DND-41 (cell line): Measurements from ENCODE around the gene PTPN3.

Experiments used
- ATAC-seq: fragments of 200-7000 bp; cut with Tn5 transposase; 3 replicates; pipeline ENCODE4 v1.9.1; 2021; ENCODE audit warnings: low read depth; ENCODE audit not compliant: insufficient read depth
- DNase-seq: peaks from one replicate; pipeline ENCODE4 v3.0.0-alpha.2; 2020
- H2AFZ ChIP-seq: 2 replicates; pipeline ENCODE4 v1.6.0; 2012; ENCODE audit warnings: low read depth, low read length
- H3K27ac ChIP-seq: 2 replicates; pipeline ENCODE4 v1.5.1; 2012; ENCODE audit warnings: low read length, inconsistent platforms
- H3K27me3 ChIP-seq: fragments of 200-600 bp; sonication (generic); 2 replicates; pipeline ENCODE4 v1.6.0; 2012; ENCODE audit warnings: low read length, mild to moderate bottlenecking, inconsistent platforms; ENCODE audit not compliant: insufficient read depth, poor library complexity
- H3K36me3 ChIP-seq: 2 replicates; pipeline ENCODE4 v1.5.1; 2012; ENCODE audit warnings: low read length, inconsistent platforms; ENCODE audit not compliant: insufficient read depth
- H3K4me1 ChIP-seq: 2 replicates; pipeline ENCODE4 v1.5.1; 2012; ENCODE audit warnings: mild to moderate bottlenecking, low read length; ENCODE audit not compliant: insufficient read depth
- H3K4me2 ChIP-seq: 2 replicates; pipeline ENCODE4 v1.6.0; 2012; ENCODE audit warnings: mild to moderate bottlenecking, moderate library complexity, low read length, inconsistent platforms; ENCODE audit not compliant: insufficient read depth
- H3K4me3 ChIP-seq, 2 experiments: fragments of 200-600 bp in 1 of 2; shearing (Covaris generic) in 1 of 2; 2 replicates each; pipeline ENCODE4 v1.5.1; 2012 to 2016; ENCODE audit warnings: inconsistent platforms in 2 of 2, low read length in 2 of 2, mild to moderate bottlenecking in 2 of 2, low read depth in 1 of 2, moderate library complexity in 1 of 2
- H3K79me2 ChIP-seq: 2 replicates; pipeline ENCODE4 v1.6.0; 2012; ENCODE audit warnings: low read length, inconsistent platforms; ENCODE audit not compliant: insufficient read depth
- H3K9ac ChIP-seq: 2 replicates; pipeline ENCODE4 v1.6.0; 2012; ENCODE audit warnings: low read depth, mild to moderate bottlenecking, inconsistent platforms, low read length, moderate library complexity
- H3K9me3 ChIP-seq: 2 replicates; pipeline ENCODE4 v1.5.1; 2012; ENCODE audit warnings: low read length, moderate library complexity, mild to moderate bottlenecking, inconsistent platforms; ENCODE audit not compliant: insufficient read depth, severe bottlenecking
- H4K20me1 ChIP-seq: 2 replicates; pipeline ENCODE4 v1.6.0; 2012; ENCODE audit warnings: low read length; ENCODE audit not compliant: insufficient read depth
- EZH2 ChIP-seq: IDR thresholded peaks from 3 replicates; pipeline ENCODE4 v1.6.1; 2012; ENCODE audit warnings: borderline replicate concordance, low read depth, mild to moderate bottlenecking, moderate library complexity, low read length, inconsistent platforms; ENCODE audit not compliant: severe bottlenecking
- TF ChIP-seq, protein P1 (sequence below): IDR thresholded peaks from 2 replicates; pipeline ENCODE4 v1.5.1; 2012; ENCODE audit warnings: borderline replicate concordance, low read length, moderate library complexity, mild to moderate bottlenecking; ENCODE audit not compliant: poor library complexity, severe bottlenecking; ENCODE audit errors: extremely low read depth

PTPN3 gene

DNA sequence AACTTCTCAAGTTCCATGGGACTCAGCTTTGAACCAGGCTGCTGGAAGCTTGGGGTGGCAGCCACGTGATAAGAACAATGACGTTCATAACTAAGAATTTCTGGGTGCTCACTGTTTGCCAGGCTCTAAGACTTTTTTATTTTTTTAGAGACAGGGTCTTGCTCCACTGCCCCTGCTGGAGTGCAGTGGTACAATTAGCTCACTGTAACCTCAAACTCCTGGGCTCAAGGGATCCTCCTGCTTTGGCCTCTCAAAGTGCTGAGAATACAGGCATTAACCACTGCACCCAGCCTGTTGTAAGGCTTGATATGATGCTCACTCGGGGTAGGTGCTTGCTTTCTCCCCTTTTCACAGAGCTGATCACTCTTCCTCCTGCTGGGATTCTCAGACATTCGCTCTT lies 38.7 kb downstream of the PTPN3 start:
- 0 out of 2 replicates have a peak overlapping the region, but pooled peaks have one; percentile 41 for H3K4me2 ChIP-seq
- ATAC-seq = peak; percentile 17; the same call in 1 of the 3 replicates

DNA sequence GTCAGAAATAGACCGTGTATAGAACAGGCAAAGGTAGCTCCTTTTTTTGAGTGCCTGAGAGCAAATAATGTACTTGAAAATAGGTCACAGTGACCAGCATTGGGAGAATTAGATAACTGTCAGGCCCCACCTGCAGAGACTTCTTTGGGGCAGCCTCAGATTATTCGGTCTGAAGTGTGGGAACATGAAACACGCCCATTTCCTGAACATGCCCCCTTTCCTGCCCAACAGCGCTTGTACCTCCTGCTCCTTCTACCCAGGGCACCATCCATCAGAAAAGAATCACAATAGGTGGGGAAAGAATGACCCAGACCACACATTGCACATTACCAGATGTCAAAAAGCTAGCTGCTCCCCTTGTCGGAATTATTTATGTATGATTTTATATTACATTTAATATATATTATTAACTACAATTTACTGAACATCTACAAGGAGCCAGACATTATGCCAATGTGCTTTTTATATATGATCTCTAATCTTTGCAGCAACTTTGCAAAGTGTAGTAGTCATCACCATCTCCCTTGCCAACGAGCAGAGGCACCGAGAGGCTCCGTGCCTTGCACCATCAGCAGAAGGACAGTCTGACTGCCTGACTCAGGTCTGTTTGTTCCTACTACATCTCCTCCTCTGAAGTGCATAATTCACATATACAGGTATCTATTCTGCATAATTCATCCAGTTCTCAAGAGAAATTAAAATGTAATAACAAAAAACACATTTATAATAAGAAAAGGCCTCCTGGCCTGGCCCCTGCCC lies 39.5 kb downstream of the PTPN3 start:
- peak overlapping the region; percentile 59 for H3K9ac ChIP-seq
- TF ChIP-seq EZH2 = no peak
- TF ChIP-seq, protein P1, sequence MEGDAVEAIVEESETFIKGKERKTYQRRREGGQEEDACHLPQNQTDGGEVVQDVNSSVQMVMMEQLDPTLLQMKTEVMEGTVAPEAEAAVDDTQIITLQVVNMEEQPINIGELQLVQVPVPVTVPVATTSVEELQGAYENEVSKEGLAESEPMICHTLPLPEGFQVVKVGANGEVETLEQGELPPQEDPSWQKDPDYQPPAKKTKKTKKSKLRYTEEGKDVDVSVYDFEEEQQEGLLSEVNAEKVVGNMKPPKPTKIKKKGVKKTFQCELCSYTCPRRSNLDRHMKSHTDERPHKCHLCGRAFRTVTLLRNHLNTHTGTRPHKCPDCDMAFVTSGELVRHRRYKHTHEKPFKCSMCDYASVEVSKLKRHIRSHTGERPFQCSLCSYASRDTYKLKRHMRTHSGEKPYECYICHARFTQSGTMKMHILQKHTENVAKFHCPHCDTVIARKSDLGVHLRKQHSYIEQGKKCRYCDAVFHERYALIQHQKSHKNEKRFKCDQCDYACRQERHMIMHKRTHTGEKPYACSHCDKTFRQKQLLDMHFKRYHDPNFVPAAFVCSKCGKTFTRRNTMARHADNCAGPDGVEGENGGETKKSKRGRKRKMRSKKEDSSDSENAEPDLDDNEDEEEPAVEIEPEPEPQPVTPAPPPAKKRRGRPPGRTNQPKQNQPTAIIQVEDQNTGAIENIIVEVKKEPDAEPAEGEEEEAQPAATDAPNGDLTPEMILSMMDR = no peak
- peak; percentile 79 for DNase-seq
- H3K4me2 ChIP-seq = peak overlapping the region; percentile 41
- H3K27ac ChIP-seq = peak overlapping the region; percentile 98
- no peaks in the 10 kb centered on the region for H3K79me2 ChIP-seq
- no peaks in the 10 kb centered on the region for H3K36me3 ChIP-seq
- H4K20me1 ChIP-seq = no peaks in the 10 kb centered on the region
- H3K4me3 ChIP-seq = peak overlapping the region in 1 of 2 experiments; percentile 31; a peak in 2 of 4 replicates
- H3K27me3 ChIP-seq = no peaks in the 10 kb centered on the region
- peaks cover 89% of the 10 kb centered on the region for H3K4me1 ChIP-seq
- peak; percentile 83 for ATAC-seq
- H2AFZ ChIP-seq = no peak overlapping the region
- H3K9me3 ChIP-seq = no peaks in the 10 kb centered on the region

More for the DNA sequence above, 38.7 kb downstream of the PTPN3 start:
- Histone ChIP-seq H3K27ac (peak overlapping the region; percentile 98), H3K27me3 (no peaks in the 10 kb centered on the region), H3K36me3 (no peaks in the 10 kb centered on the region), H3K79me2 (no peaks in the 10 kb centered on the region), H3K4me1 (peaks cover 89% of the 10 kb centered on the region), H3K9ac (peak overlapping the region; percentile 20), H2AFZ (no peak overlapping the region), H3K9me3 (no peaks in the 10 kb centered on the region), H4K20me1 (no peaks in the 10 kb centered on the region), H3K4me3 (no peak overlapping the region)
- DNase-seq = peak; percentile 40
- no peak for TF ChIP-seq EZH2
- TF ChIP-seq, protein P1 = peak; percentile 39

DNA sequence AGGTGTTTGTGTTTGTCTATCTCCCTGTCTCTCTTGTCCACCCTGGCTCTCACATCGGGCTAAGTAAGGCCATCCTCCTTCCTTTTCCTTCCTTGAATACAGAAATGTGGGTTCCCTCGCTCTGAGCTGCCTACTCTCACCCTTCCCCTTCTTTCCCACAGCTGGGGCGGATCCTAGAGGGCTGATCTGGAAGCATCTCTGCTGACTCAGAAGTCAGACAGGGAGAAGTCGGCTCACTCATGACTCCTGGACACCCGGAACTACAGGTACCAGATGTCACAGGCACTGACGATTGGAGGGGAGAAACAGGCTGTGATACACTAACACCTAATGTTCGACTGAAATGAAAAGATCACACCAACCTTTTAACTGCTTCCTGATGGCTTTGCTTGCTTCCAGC lies 41.3 kb downstream of the PTPN3 start:
- H3K4me3 ChIP-seq = no peak overlapping the region
- 0 out of 2 replicates have a peak overlapping the region, but pooled peaks have one; percentile 3 for H3K4me2 ChIP-seq
- H3K27me3 ChIP-seq = no peaks in the 10 kb centered on the region
- ATAC-seq (no peak), DNase-seq (no peak)
- no peaks in the 10 kb centered on the region for H3K36me3 ChIP-seq
- no peaks in the 10 kb centered on the region for H3K79me2 ChIP-seq
- no peaks in the 10 kb centered on the region for H3K9me3 ChIP-seq
- no peak for TF ChIP-seq EZH2
- TF ChIP-seq, protein P1 = no peak
- H4K20me1 ChIP-seq = no peaks in the 10 kb centered on the region
- peaks cover 85% of the 10 kb centered on the region for H3K4me1 ChIP-seq
- peak overlapping the region; percentile 98 for H3K27ac ChIP-seq
- H3K9ac ChIP-seq = peak overlapping the region; percentile 59
- peak overlapping the region; percentile 37; the same call in 1 of the 2 replicates for H2AFZ ChIP-seq
